DMS53 treated with DMSO at 0.1 percent for 48 hours (cell line): ENCODE data around the gene OTOGL.
"Not testable (repeated sequence)": the region's sequence is repeated elsewhere in the genome, so short reads cannot be mapped to it uniquely, and the experiment has no call there.

Experiments used
- DNase-seq: peaks from one replicate; lab custom pipeline; 2025; ENCODE audit not compliant: unreplicated experiment; lab: John Stamatoyannopoulos, UW

The OTOGL gene

GRCh38 chr12:80213871-80214270, 114.5 kb downstream of the OTOGL start:
- no peak for DNase-seq

GRCh38 chr12:80217011-80217535, 117.7 kb downstream of the OTOGL start:
- peak; percentile 85 for DNase-seq

DNA sequence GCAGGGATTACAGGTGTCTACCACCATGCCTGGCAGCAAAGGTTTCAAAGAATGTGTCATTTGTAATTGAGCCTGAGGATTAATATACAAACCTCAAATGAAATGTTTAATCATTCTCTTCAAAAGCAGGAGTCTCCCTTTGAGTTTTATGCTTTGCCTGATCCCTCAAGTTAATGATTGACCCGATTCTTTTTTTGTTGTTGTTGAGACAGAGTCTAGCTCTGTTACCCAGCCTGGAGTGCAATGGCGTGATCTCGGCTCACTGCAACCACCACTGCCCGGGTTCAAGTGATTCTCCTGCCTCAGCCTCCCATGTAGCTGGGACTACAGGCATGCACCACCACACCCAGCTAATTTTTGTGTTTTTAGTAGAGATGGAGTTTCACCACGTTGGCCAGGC, 119.6 kb downstream of the OTOGL start:
- peak; percentile 91 for DNase-seq

- DNase-seq: no peak
Measured at GRCh38 chr12:80219345-80219744, 120.0 kb downstream of the OTOGL start.

DNA sequence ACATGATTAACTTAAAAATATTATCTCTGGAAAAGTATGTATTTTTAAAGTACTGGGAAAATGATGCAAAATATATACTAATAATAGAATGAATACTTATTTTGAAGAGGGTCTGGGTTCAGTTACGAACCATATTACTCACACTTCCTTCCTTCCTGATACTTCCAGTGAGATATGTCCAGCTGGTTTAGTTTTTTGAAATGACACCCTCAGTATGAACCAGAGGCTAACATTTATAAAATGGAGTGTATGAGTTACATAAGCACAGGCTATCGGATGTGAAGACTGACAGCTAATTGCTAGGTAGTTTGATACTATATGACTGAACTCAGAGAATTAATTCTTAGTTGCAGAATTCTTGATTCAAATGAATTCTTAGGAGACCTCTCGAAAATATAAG, 122.9 kb downstream of the OTOGL start:
- no peak for DNase-seq

DNA sequence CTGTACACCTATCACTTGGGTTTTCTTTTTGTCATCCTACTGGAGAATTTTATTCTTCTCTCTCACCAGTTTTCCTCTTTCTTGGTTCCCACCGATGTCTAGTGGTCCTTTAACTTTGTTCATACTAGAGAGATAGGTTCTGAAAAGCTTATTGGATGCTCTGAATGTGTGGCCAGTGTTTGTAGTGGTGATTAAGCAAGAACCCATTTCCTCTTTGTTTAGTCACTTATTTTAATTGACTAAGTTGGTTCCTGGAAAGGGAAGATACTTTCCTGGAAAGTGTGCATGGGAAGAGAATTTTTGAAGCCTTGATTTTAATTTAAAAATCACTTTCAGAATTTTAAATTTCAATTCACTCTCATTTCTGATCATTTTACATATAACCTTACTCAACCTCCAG, 127.2 kb downstream of the OTOGL start:
- DNase-seq: no peak

DNA sequence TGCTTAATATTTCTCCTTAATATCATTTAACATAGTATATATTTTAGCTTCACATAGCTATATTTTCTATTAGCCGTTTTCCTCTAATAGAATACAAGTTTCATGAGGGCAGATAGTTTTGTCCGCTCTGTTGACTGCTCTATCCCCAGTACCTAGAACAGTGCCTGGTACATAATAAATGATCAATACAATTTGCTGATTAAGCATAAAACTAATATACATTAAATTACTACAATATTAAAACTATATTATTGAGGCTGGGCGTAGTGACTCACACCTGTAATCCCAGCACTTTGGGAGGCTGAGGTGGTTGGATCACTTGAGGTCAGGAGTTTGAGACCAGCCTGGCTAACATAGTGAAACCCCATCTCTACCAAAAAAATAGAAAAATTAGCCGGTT, 128.6 kb downstream of the OTOGL start:
- DNase-seq: not testable (repeated sequence)

- DNase-seq: peak; percentile 93
Measured at GRCh38 chr12:80230068-80230467, 130.7 kb downstream of the OTOGL start.

GRCh38 chr12:80232837-80233236, 133.5 kb downstream of the OTOGL start:
- DNase-seq: no peak

GRCh38 chr12:80233926-80234325, 134.6 kb downstream of the OTOGL start:
- DNase-seq: peak; percentile 86

GRCh38 chr12:80234667-80235066, 135.3 kb downstream of the OTOGL start:
- no peak for DNase-seq

- no peak for DNase-seq
Measured at GRCh38 chr12:80235944-80236343, 136.6 kb downstream of the OTOGL start.

DNA sequence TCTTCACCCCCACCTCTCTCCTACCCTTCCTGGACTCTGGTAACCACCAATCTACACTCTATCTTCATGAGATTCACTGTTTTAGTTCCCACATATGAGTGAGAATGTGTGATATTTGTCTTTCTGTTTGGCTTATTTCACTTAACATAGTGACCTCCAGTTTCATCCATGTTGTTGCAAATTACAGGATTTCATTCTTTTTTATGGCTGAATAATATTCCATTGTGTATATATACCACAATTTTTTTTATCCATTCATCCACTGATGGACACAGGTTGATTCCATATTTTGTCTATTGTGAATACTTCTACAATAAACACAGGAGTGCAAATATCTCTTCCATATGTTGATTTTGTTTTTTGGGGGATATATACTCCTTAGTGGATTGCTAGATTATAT, 140.5 kb downstream of the OTOGL start:
- no peak for DNase-seq

- no peak for DNase-seq
Measured at GRCh38 chr12:80241576-80242273, 142.4 kb downstream of the OTOGL start.

GRCh38 chr12:80242321-80242720, 143.0 kb downstream of the OTOGL start:
- no peak for DNase-seq

DNA sequence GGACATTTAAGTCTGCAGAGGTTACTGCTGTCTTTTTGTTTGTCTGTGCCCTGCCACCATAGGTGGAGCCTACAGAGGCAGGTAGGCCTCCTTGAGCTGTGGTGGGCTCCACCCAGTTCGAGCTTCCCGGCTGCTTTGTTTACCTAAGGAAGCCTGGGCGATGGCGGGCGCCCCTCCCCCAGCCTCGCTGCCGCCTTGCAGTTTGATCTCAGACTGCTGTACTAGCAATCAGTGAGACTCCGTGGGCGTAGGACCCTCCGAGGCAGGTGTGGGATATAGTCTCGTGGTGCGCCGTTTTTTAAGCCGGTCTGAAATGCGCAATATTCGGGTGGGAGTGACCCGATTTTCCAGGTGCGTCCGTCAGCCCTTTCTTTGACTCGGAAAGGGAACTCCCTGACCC, 150.2 kb downstream of the OTOGL start:
- not testable (repeated sequence) for DNase-seq

DNA sequence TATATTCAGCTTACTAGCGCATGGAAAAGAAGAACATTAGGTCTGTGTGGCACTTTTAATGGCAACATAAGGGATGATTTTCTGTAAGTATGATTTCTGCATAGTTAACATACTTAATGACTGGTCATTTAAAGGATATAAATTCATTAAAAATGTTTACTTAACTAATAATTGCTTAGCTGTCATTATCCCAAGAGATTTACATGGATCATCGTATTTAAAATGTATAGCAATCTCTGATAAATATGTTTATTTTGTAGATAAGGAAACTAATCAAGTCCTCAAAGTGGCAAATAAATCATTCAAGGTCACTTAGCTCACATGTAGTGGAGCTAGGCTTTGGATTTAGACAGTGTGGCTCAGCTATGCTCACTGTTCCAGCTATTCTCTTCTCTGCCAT, 158.6 kb downstream of the OTOGL start:
- DNase-seq: no peak

DNA sequence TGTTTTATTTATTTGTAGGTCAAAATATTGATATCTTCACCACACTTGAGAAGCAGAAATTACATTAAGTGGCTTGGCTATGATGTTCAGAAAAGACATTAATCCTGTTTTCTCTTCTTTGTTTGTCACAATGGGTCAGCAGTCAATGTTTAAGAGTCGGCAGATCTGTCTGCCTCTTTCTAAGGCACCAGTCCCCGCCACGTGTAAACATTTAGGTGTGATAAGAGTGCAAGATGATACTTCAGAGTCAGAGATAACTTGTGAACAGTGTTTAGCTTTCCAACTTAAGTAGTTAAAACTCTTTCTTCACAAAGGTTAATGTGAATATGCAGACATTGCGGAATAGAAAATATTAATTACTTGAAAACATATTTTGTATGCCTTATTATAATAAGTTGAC, 160.9 kb downstream of the OTOGL start:
- DNase-seq: no peak

- no peak for DNase-seq
Measured at GRCh38 chr12:80261403-80261802, 162.1 kb downstream of the OTOGL start.

DNA sequence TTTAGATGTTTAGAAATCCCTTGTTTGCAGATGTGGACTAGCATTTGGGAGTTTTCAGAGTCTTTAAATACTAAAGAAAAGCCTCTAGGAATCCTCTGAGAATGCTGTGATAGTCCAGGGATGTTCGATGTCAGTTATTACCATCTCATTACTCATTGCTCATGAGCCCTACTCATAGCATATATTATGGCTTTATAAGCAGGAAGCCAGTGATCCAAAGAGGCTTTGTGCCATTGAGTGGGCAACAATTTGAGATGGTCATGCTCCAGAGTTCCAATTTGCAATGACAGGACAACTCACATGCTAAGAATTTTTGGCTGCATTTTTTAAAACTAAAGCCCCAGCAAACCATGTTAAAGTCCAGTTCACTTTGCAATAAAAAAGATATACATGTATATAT, 163.0 kb downstream of the OTOGL start:
- DNase-seq: no peak

- no peak for DNase-seq
Measured at GRCh38 chr12:80262771-80263170, 163.4 kb downstream of the OTOGL start.

- no peak for DNase-seq
Measured at GRCh38 chr12:80264386-80264785, 165.0 kb downstream of the OTOGL start.

DNA sequence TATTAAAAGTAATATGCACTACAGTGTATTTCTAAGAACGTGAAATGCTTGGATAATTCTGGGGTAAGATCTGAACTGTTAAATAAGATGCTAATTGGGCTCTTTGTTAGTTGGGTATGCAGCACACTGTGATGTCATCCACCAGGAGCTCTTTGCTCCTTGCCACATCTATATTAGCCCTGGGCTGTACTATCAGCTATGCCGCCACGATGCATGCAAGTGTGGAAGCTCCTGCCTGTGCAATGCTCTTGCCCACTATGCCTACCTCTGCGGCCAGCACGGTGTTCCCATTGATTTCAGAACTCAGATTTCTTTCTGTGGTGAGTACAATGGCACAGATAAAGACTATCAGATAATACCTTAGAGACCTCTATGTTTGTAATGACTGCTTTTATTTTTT, 165.6 kb downstream of the OTOGL start:
- DNase-seq: no peak
